HG03025 (cell line): ENCODE measurements around the gene SLC25A36.
"Not testable (repeated sequence)": the region's sequence is repeated elsewhere in the genome, so short reads cannot be mapped to it uniquely, and the experiment has no call there.

Source experiments
- ATAC-seq: cut with Tn5 transposase; IDR thresholded peaks from one replicate; pipeline ENCODE4 v1.9.1; 2021; ENCODE audit warnings: mild to moderate bottlenecking, moderate library complexity; ENCODE audit not compliant: unreplicated experiment, low FRiP score

SLC25A36 gene

GRCh38 chr3:140929446-140929845 lies 12.2 kb upstream of the SLC25A36 start:
- no peak for ATAC-seq

GRCh38 chr3:140931016-140931454 lies 10.6 kb upstream of the SLC25A36 start:
- ATAC-seq, result no peak

- no peak for ATAC-seq
Measured at GRCh38 chr3:140931801-140932200, 9.8 kb upstream of the SLC25A36 start.

- no peak for ATAC-seq
Measured at GRCh38 chr3:140933109-140933508, 8.5 kb upstream of the SLC25A36 start.

GRCh38 chr3:140933552-140933951 lies 8.1 kb upstream of the SLC25A36 start:
- ATAC-seq, result no peak

GRCh38 chr3:140939305-140939704 lies 2.3 kb upstream of the SLC25A36 start:
- ATAC-seq, result not testable (repeated sequence)

GRCh38 chr3:140941090-140941433 lies 574 bp upstream of the SLC25A36 start:
- ATAC-seq, result no peak

GRCh38 chr3:140942221-140943104 lies 827 bp downstream of the SLC25A36 start:
- ATAC-seq, result peak; percentile 42

- no peak for ATAC-seq
Measured at GRCh38 chr3:140943781-140944552, 2.3 kb downstream of the SLC25A36 start.

- no peak for ATAC-seq
Measured at GRCh38 chr3:140948460-140949249, 7.0 kb downstream of the SLC25A36 start.

- ATAC-seq, result no peak
Measured at GRCh38 chr3:140950144-140950543, 8.5 kb downstream of the SLC25A36 start.

GRCh38 chr3:140950863-140951262 lies 9.2 kb downstream of the SLC25A36 start:
- no peak for ATAC-seq

- ATAC-seq, result not testable (repeated sequence)
Measured at GRCh38 chr3:140951750-140952149, 10.1 kb downstream of the SLC25A36 start.

- ATAC-seq, result no peak
Measured at GRCh38 chr3:140953028-140953960, 11.7 kb downstream of the SLC25A36 start.

- no peak for ATAC-seq
Measured at GRCh38 chr3:140954576-140954975, 12.9 kb downstream of the SLC25A36 start.

GRCh38 chr3:140955645-140956044 lies 14.0 kb downstream of the SLC25A36 start:
- ATAC-seq, result no peak

- ATAC-seq, result no peak
Measured at GRCh38 chr3:140956058-140956835, 14.6 kb downstream of the SLC25A36 start.

GRCh38 chr3:140972833-140973232 lies 31.2 kb downstream of the SLC25A36 start:
- no peak for ATAC-seq

- ATAC-seq, result no peak
Measured at GRCh38 chr3:140974900-140975299, 33.3 kb downstream of the SLC25A36 start.
